Stimulated activated CD8-positive, alpha-beta memory T cell treated with anti-CD3 and anti-CD28 coated beads, Interleukin-7, amount 100 ng/mL, for 24 hours (primary cell): ENCODE data around the gene ZNF598.
"Not testable (repeated sequence)": the region's sequence is repeated elsewhere in the genome, so short reads cannot be mapped to it uniquely, and the experiment has no call there.

ENCODE experiments used
- DNase-seq: peaks from one replicate; pipeline ENCODE4 v3.0.0-alpha.2; 2020; ENCODE audit warnings: low read depth

Gene ZNF598

DNA sequence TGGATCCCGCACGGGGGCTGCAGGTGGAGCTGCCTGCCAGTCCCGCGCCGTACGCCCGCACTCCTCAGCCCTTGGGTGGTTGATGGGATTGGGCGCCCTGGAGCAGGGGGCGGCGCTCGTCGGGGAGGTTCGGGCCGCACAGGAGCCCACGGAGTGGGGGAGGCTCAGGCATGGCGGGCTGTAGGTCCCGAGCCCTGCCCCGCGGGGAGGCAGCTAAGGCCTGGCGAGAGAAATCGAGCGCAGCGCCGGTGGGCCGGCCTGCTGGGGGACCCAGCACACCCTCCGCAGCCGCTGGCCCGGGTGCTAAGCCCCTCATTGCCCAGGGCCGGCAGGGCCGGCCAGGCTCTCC is 51.5 kb downstream of the ZNF598 start:
- DNase-seq, result not testable (repeated sequence)

DNA sequence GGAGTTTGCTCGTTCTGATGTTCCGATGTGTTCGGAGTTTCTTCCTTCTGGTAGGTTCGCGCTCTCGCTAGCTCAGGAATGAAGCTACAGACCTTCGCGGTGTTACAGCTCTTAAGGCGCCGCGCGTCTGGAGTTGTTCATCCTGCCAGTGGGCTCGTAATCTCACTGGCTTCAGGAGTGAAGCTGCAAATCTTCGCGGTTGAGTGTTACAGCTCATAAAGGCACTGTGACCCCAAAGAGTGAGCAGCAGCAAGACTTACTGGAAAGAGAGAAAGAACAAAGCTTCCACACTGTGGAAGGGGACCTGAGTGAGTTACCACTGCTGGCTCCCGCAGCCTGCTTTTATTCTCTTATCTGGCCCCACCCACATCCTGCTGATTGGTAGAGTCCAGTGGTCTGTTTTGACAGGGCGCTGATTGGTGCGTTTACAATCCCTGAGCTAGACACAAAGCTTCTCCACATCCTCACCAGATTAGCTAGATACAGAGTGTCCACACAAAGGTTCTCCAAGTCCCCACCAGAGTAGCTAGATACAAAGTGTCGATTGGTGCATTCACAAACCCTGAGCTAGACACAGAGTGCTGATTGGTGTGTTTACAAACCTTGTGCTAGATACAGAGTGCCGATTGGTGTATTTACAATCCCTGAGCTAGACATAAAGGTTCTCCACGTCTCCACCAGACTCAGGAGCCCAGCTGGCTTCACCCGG is 52.0 kb downstream of the ZNF598 start:
- DNase-seq, result not testable (repeated sequence)

DNA sequence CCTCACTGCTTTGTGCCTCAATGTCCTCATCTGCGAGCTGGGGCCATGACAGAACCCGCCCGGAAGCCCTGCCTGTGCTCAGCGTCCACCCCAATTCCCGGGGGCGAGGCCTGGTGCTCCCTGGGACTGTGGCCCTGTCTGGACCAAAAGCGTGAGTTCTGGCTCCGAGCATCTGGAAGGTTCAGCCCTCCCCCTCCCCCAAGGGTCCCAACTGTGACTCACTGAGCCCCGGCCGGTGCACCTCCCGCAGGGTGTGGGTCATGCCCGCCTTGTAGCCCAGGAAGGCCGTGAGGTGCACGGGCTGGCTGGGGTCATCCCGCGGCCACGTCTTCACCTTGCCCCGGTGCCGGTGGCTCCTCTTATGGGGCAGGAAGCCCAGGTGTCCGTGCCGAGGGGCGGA is 55.9 kb downstream of the ZNF598 start:
- DNase-seq, result no peak

GRCh38 chr16:1950559-1950958 is 59.1 kb downstream of the ZNF598 start:
- DNase-seq, result no peak

- DNase-seq, result no peak
Measured at GRCh38 chr16:1950047-1950446, 59.6 kb downstream of the ZNF598 start.

DNA sequence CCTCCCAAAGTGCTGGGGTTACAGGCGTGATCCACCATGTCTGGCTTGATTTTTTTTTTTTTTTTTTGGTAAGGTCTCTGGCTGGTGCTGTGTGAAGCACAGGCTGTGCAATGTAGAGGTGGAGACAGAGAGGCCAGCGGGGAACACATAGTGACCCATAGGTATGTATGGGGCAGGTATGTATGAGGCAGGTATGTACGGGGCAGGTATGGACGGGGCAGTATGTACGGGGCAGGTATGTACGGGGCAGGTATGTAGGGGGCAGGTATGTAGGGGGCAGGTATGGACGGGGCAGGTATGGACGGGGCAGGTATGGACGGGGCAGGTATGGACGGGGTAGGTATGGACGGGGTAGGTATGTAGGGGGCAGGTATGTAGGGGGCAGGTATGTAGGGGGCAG is 60.1 kb downstream of the ZNF598 start:
- DNase-seq, result no peak
